H1 (cell line): ENCODE results near the gene GID4. TPM values are rescaled to one million over a fixed set of nuclear protein-coding genes. Genes with fewer than 3 reads are reported as not detected.
A peak's percentile ranks its signal among the peaks of the same experiment; 100 is the strongest.

Experiments used
- CBX5 ChIP-seq: fragments of 300-800, 300-1000 bp; sonication (generic); IDR thresholded peaks from 2 replicates; pipeline ENCODE4 v1.7.1; 2016; ENCODE audit warnings: antibody characterized with exemption, low read length, low read depth
- CBX8 ChIP-seq: fragments of 300-800, 300-1000 bp; sonication (generic); IDR thresholded peaks from 2 replicates; pipeline ENCODE4 v1.7.1; 2016; ENCODE audit warnings: low read depth, low read length, borderline replicate concordance
- CHD1 ChIP-seq: IDR thresholded peaks from 2 replicates; pipeline ENCODE4 v1.6.1; 2012; ENCODE audit warnings: low read depth, low read length, improper control_type of control experiment
- CHD7 ChIP-seq: fragments of 300-600 bp; sonication (generic); IDR thresholded peaks from 2 replicates; pipeline ENCODE4 v1.7.1; 2012; ENCODE audit warnings: low read length, moderate library complexity, mild to moderate bottlenecking, inconsistent platforms; ENCODE audit not compliant: insufficient replicate concordance
- FOSL1 ChIP-seq: IDR thresholded peaks from 2 replicates; pipeline ENCODE4 v1.6.1; 2011; ENCODE audit warnings: mild to moderate bottlenecking, low read depth, low read length, moderate library complexity; ENCODE audit not compliant: insufficient read depth
- JUN ChIP-seq: IDR thresholded peaks from 2 replicates; pipeline ENCODE4 v1.6.1; 2011; ENCODE audit warnings: low read depth, mild to moderate bottlenecking, improper control_type of control experiment, low read length
- KDM5A ChIP-seq: fragments of 200-600 bp; IDR thresholded peaks from 2 replicates; pipeline ENCODE4 v1.7.1; 2012; ENCODE audit warnings: mild to moderate bottlenecking, low read length, inconsistent platforms, mixed read lengths
- RAD21 ChIP-seq, 2 experiments: IDR thresholded peaks in 1 of 2; conservative IDR thresholded peaks in 1 of 2; 2 replicates each; pipeline ENCODE4 v1.6.1; 2011; ENCODE audit warnings: low read depth in 2 of 2, low read length in 2 of 2, improper control_type of control experiment in 1 of 2, inconsistent platforms in 1 of 2, mild to moderate bottlenecking in 1 of 2, moderate library complexity in 1 of 2
- SUZ12 ChIP-seq: fragments of 200-600 bp; sonication (generic); IDR thresholded peaks from 2 replicates; pipeline ENCODE4 v1.6.1; 2012; ENCODE audit warnings: mild to moderate bottlenecking, inconsistent platforms, low read length, moderate library complexity, mixed read lengths
- YY1 ChIP-seq: IDR thresholded peaks from 2 replicates; pipeline ENCODE4 v1.6.1; 2011; ENCODE audit warnings: low read depth, mild to moderate bottlenecking, low read length
- polyA plus RNA-seq, 7 experiments: library from polyadenylated mRNA; depleted of rRNA in 3 of 7; stranded (reverse) in 5 of 7; unstranded in 2 of 7; fragments of >200 nt in 5 of 7; fragments of 200-250 nt in 2 of 7; gene quantifications; 1 replicate in 5 of 7; 2 replicates in 1 of 7; 4 replicates in 1 of 7; pipeline versions ENCODE4 v1.2.1 to v1.2.3, GENCODE V29; 2011 to 2013; ENCODE audit warnings: missing spikeins in 2 of 7, mixed read lengths in 2 of 7
- total RNA-seq: library from RNA; stranded (reverse); fragmentation: NEBNext Ultra II Directional; extraction: Animal tissue kit (Norgen Biotek cat#: 25700); gene quantifications from 2 replicates; pipeline ENCODE4 v1.2.1, GENCODE V29; 2021

The GID4 gene
- total and polyA plus RNA-seq, 2 of the 8 experiments (the other 6 are each of a cell fraction or from before 2014, with no cell fraction given) = 5.6 to 15.0 TPM

- TF ChIP-seq CHD7 (no peak), CBX8 (no peak), CHD1 (no peak), YY1 (peak; percentile 21; the same call in 1 of the 2 replicates), FOSL1 (no peak), JUN (no peak), SUZ12 (no peak), KDM5A (no peak), CBX5 (no peak), RAD21 (IDR thresholded peaks at IDR 0.05 in 1 of 2, conservative IDR thresholded peaks at IDR 0.05 in 1 of 2; ENCODE audit: low read depth in 2 of 2, low read length in 2 of 2) (peak in 1 of 2 experiments; percentile 45; a peak in 2 of 4 replicates)
Observed at GRCh38 chr17:18093616-18094408, 54.6 kb downstream of the GID4 start (continued).
